Neutrophil (primary cell): ENCODE data around the gene ASPM.

Experiments
- H3K27ac ChIP-seq: fragments of 200-600 bp; sonication (generic); 2 replicates; pipeline ENCODE4 v1.5.1; 2016; ENCODE audit warnings: mild to moderate bottlenecking, moderate library complexity
- H3K27me3 ChIP-seq: fragments of 200-600 bp; sonication (generic); 2 replicates; pipeline ENCODE4 v1.6.0; 2016; ENCODE audit warnings: mild to moderate bottlenecking
- H3K36me3 ChIP-seq: fragments of 200-600 bp; sonication (generic); 2 replicates; pipeline ENCODE4 v1.5.1; 2017
- H3K4me1 ChIP-seq, 2 experiments: fragments of 200-600 bp in 1 of 2; sonication (generic) in 1 of 2; 1 replicate in 1 of 2; 2 replicates in 1 of 2; pipeline versions ENCODE4 v1.5.1 to v1.6.1; 2013 to 2016; ENCODE audit warnings: low read depth in 1 of 2, low read length in 1 of 2, mild to moderate bottlenecking in 1 of 2, moderate library complexity in 1 of 2; ENCODE audit not compliant: control insufficient read depth in 1 of 2, insufficient read depth in 1 of 2
- H3K4me3 ChIP-seq, 2 experiments: fragments of 200-600 bp in 1 of 2; sonication (generic) in 1 of 2; 1 replicate in 1 of 2; 2 replicates in 1 of 2; pipeline ENCODE4 v1.5.1; 2013 to 2016; ENCODE audit warnings: low read depth in 1 of 2, low read length in 1 of 2, mild to moderate bottlenecking in 1 of 2, moderate library complexity in 1 of 2
- H3K9me3 ChIP-seq: fragments of 200-600 bp; sonication (generic); 2 replicates; pipeline ENCODE4 v1.5.1; 2016
- CTCF ChIP-seq: fragments of 200-600 bp; sonication (generic); IDR thresholded peaks from 2 replicates; pipeline ENCODE4 v1.5.1; 2016; ENCODE audit warnings: antibody characterized with exemption

The ASPM gene

GRCh38 chr1:197124376-197124775, 22.1 kb downstream of the ASPM start:
- Histone ChIP-seq H3K4me1 (no peaks in the 10 kb centered on the region), H3K36me3 (peaks cover 45% of the 10 kb centered on the region)

GRCh38 chr1:197116156-197116555, 30.3 kb downstream of the ASPM start:
- Histone ChIP-seq H3K9me3 (no peaks in the 10 kb centered on the region), H3K4me1 (no peaks in the 10 kb centered on the region), H3K36me3 (peaks cover 53% of the 10 kb centered on the region), H3K27ac (no peak overlapping the region), H3K27me3 (no peaks in the 10 kb centered on the region), H3K4me3 (no peak overlapping the region)
- no peak for TF ChIP-seq CTCF

More at GRCh38 chr1:197124376-197124775, 22.1 kb downstream of the ASPM start:
- H3K4me3 ChIP-seq = no peak overlapping the region
- no peaks in the 10 kb centered on the region for H3K9me3 ChIP-seq
- no peak overlapping the region for H3K27ac ChIP-seq
- no peak for TF ChIP-seq CTCF
- no peaks in the 10 kb centered on the region for H3K27me3 ChIP-seq

- no peaks in the 10 kb centered on the region for H3K27me3 ChIP-seq
- no peak for TF ChIP-seq CTCF
- no peaks in the 10 kb centered on the region for H3K4me1 ChIP-seq
- no peak overlapping the region for H3K4me3 ChIP-seq
- H3K9me3 ChIP-seq = no peaks in the 10 kb centered on the region
- H3K36me3 ChIP-seq = peaks cover 26% of the 10 kb centered on the region
- H3K27ac ChIP-seq = no peak overlapping the region
Measured at GRCh38 chr1:197106869-197107268, 39.6 kb downstream of the ASPM start.

- no peaks in the 10 kb centered on the region for H3K27me3 ChIP-seq
- no peaks in the 10 kb centered on the region for H3K9me3 ChIP-seq
- H3K4me1 ChIP-seq = no peaks in the 10 kb centered on the region
- no peak overlapping the region for H3K4me3 ChIP-seq
- peaks cover 26% of the 10 kb centered on the region for H3K36me3 ChIP-seq
- no peak for TF ChIP-seq CTCF
- H3K27ac ChIP-seq = no peak overlapping the region
Measured at GRCh38 chr1:197103300-197103699, 43.2 kb downstream of the ASPM start.

GRCh38 chr1:197101978-197102377, 44.5 kb downstream of the ASPM start:
- no peak for TF ChIP-seq CTCF
- Histone ChIP-seq H3K27me3 (no peaks in the 10 kb centered on the region), H3K4me1 (no peaks in the 10 kb centered on the region), H3K27ac (no peak overlapping the region), H3K36me3 (peaks cover 30% of the 10 kb centered on the region), H3K4me3 (no peak overlapping the region), H3K9me3 (no peaks in the 10 kb centered on the region)

GRCh38 chr1:197100677-197101076, 45.8 kb downstream of the ASPM start:
- Histone ChIP-seq H3K4me1 (no peaks in the 10 kb centered on the region), H3K27me3 (no peaks in the 10 kb centered on the region), H3K36me3 (peaks cover 22% of the 10 kb centered on the region), H3K27ac (no peak overlapping the region), H3K4me3 (no peak overlapping the region), H3K9me3 (no peaks in the 10 kb centered on the region)
- TF ChIP-seq CTCF = no peak
